GM12891 (cell line): ENCODE data around the gene SSBP2.

ENCODE experiments used
- PAX5 ChIP-seq: IDR thresholded peaks from 2 replicates; pipeline ENCODE4 v1.6.1; 2011; ENCODE audit warnings: low read length, moderate library complexity, mild to moderate bottlenecking; ENCODE audit not compliant: insufficient read depth, severe bottlenecking
- POLR2A ChIP-seq: IDR thresholded peaks from 2 replicates; pipeline ENCODE4 v1.6.1; 2011; ENCODE audit warnings: low read depth, low read length, control low read depth
- POLR2AphosphoS5 ChIP-seq: IDR thresholded peaks from 2 replicates; pipeline ENCODE4 v1.6.1; 2011; ENCODE audit warnings: low read depth, low read length, control low read depth
- POU2F2 ChIP-seq: IDR thresholded peaks from 2 replicates; pipeline ENCODE4 v1.6.1; 2011; ENCODE audit warnings: low read depth, mild to moderate bottlenecking, control low read depth, low read length, moderate library complexity
- SPI1 ChIP-seq: IDR thresholded peaks from 2 replicates; pipeline ENCODE4 v1.6.1; 2011; ENCODE audit warnings: low read depth, low read length, control low read depth
- TAF1 ChIP-seq: IDR thresholded peaks from 2 replicates; pipeline ENCODE4 v1.6.1; 2011; ENCODE audit warnings: low read depth, low read length, control low read depth

DNA sequence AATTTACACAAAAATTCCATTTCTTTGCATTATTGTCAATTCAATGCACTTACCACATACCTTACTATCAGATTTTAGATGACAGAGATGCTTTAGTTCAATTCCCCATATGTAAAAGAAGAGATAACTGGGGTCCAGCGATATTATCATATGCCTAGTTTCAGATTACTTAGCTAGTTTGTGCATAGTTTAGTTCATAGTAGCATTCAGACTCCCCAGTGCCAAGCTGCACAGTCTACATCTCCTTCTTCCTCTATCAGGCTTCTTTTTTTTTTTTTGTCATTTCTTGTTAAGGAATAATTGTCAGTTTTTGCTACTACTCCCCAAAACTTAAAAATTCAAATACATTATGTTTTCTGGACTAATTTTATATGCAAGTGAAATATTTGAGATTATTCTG, 175.0 kb downstream of the SSBP2 start:
- TF ChIP-seq SPI1 = no peak
- no peak for TF ChIP-seq POLR2A
- no peak for TF ChIP-seq POLR2AphosphoS5
- no peak for TF ChIP-seq TAF1
- no peak for TF ChIP-seq PAX5
- TF ChIP-seq POU2F2 = no peak
